HG02571 (cell line): ENCODE data around the gene CARS1.
"Not testable (repeated sequence)": the region's sequence is repeated elsewhere in the genome, so short reads cannot be mapped to it uniquely, and the experiment has no call there.

Experiments
- ATAC-seq: cut with Tn5 transposase; IDR thresholded peaks from one replicate; pipeline ENCODE4 v1.9.1; 2021; ENCODE audit warnings: mild to moderate bottlenecking, moderate library complexity; ENCODE audit not compliant: unreplicated experiment

CARS1 gene

GRCh38 chr11:3063876-3064275, 6.7 kb upstream of the CARS1 start:
- ATAC-seq = not testable (repeated sequence)

- ATAC-seq = not testable (repeated sequence)
Observed at GRCh38 chr11:3063432-3063831, 6.2 kb upstream of the CARS1 start.

- ATAC-seq = no peak
Observed at GRCh38 chr11:3060436-3061025, 3.3 kb upstream of the CARS1 start.

- ATAC-seq = no peak
Observed at GRCh38 chr11:3058753-3059664, 1.8 kb upstream of the CARS1 start.

- ATAC-seq = no peak
Observed at GRCh38 chr11:3056296-3057068, 741 bp downstream of the CARS1 start.

- no peak for ATAC-seq
Observed at GRCh38 chr11:3055891-3056290, 1.3 kb downstream of the CARS1 start.

GRCh38 chr11:3052567-3052966, 4.7 kb downstream of the CARS1 start:
- ATAC-seq = no peak

GRCh38 chr11:3052109-3052479, 5.1 kb downstream of the CARS1 start:
- ATAC-seq = no peak

GRCh38 chr11:3051196-3052108, 5.8 kb downstream of the CARS1 start:
- no peak for ATAC-seq

GRCh38 chr11:3050386-3051195, 6.6 kb downstream of the CARS1 start:
- no peak for ATAC-seq

GRCh38 chr11:3049430-3050243, 7.6 kb downstream of the CARS1 start:
- ATAC-seq = peak; percentile 91

- no peak for ATAC-seq
Observed at GRCh38 chr11:3047637-3048036, 9.6 kb downstream of the CARS1 start.

GRCh38 chr11:3046641-3047040, 10.6 kb downstream of the CARS1 start:
- ATAC-seq = no peak

GRCh38 chr11:3046190-3046589, 11.0 kb downstream of the CARS1 start:
- ATAC-seq = no peak

- ATAC-seq = no peak
Observed at GRCh38 chr11:3044915-3045314, 12.3 kb downstream of the CARS1 start.

- no peak for ATAC-seq
Observed at GRCh38 chr11:3044004-3044403, 13.2 kb downstream of the CARS1 start.

- no peak for ATAC-seq
Observed at GRCh38 chr11:3043315-3043871, 13.8 kb downstream of the CARS1 start.

GRCh38 chr11:3042496-3043314, 14.5 kb downstream of the CARS1 start:
- ATAC-seq = no peak
